HAP-1 (cell line): ENCODE results near the gene MYDGF.

Experiments
- DNase-seq, 2 experiments: peaks; one replicate each; pipeline ENCODE4 v3.0.0-alpha.2; 2016 to 2020; ENCODE audit warnings: low spot score in 2 of 2
- H3K27me3 ChIP-seq: fragments of 250-450 bp; sonication (Bioruptor Pico); 2 replicates; pipeline ENCODE4 v1.5.1; 2020; ENCODE audit warnings: low read depth, mild to moderate bottlenecking, moderate library complexity
- H3K36me3 ChIP-seq: fragments of 250-450 bp; sonication (Bioruptor Pico); replicated peaks from 2 replicates; pipeline ENCODE4 v1.5.1; 2020; ENCODE audit warnings: mild to moderate bottlenecking
- H3K4me1 ChIP-seq: fragments of 250-450 bp; sonication (Bioruptor Pico); 2 replicates; pipeline ENCODE4 v1.5.1; 2020; ENCODE audit warnings: mild to moderate bottlenecking
- H3K4me3 ChIP-seq: fragments of 250-450 bp; sonication (Bioruptor Pico); 2 replicates; pipeline ENCODE4 v1.5.1; 2020; ENCODE audit warnings: mild to moderate bottlenecking, moderate library complexity
- H3K9me3 ChIP-seq: fragments of 250-450 bp; sonication (Bioruptor Pico); 2 replicates; pipeline ENCODE4 v1.5.1; 2020; ENCODE audit warnings: mild to moderate bottlenecking, moderate library complexity
- in situ Hi-C: fragments of 300-500 bp; cut with MboI; formaldehyde crosslinking; loops from 3 replicates; pipeline ENCODE4 v1.14.3; 2020; ENCODE audit warnings: low sequenced_read_pairs, inconsistent platforms, mixed read lengths

Gene MYDGF

DNA sequence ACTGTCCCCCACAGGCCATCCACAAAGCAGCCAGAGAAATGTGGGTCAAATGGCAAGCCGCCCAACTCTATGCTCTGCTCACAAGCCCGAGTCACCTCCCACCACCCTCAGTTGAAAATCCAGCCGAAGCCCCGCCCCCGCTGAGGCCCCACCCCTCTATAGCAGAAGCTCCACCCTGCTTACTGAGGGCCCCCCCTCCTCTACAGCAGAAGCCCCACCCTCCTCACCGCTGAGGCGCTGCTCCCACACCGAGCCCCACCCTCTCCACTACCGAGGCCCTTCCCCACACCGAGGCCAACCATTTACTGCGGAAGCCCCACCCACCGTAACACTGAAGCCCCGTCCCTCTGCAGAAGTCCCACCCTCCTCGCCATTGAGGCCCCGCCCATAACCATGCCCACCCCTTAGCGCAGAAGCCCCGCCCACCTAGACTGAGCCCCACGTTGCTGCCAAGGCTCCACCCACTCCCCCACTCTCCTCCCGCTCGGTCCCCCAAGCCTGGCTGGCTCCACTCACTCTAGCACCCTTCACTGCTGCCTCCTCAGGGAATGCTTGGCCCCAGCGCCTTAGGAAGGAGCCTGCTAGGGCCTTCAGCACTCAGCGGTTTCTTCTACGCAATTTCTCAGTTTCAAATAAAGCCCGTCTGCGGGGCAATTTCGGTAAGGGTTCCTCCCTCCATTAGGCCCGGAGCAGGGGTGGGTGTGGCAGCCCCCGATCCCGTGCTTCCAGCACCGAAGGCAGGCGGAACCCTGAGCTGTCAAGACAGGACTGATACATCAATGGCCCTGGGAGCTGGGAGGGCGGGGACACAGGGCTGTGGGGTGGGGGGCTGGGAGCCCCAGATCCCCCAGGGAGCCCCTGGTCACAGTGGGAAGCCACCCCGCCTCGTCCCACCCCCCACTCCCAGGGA, 9.0 kb upstream of the MYDGF start:
- Histone ChIP-seq H3K4me3 (no peak overlapping the region), H3K4me1 (no peaks in the 10 kb centered on the region)
- DNase-seq, result peak; percentile 8 to 76

DNA sequence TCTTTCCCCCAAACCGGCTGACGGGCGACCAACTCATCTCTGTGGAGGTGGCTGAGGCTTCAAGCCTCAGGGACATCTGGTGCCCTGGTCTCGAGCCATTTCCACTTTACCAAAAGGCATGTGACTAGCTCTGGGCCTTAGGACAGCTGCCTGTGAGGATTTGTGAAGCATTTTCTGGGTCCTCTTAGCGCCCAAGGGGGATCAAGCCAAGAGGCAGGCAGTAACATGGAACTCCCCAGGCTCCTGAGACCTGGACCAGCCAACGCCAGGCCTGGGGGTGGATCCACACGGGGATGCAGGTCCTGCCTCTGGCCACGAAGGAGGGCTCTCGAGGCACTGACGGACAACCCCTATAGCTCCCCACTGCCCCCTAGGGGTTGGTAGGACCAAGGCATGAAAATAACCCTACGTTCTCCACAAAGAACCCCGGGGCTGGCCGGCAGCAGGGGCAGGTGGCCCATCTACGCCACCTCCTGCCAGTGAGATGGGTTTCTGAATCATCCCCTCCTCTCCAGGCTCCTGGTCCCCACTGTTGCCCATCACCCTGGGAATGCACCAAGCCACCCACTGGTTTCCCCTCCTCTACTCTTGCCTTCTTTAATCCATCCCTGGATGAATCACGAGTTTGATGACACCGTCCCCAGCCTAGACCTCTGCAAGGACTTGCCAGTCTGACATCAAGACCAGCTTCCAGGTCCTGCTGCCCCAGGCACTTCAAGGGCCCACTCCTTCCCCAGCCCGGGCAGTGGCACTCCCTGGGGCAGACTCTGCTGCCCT, 7.0 kb upstream of the MYDGF start:
- Histone ChIP-seq H3K36me3 (0 out of 2 replicates have a peak, but pooled peaks cover 4% of the 10 kb centered on the region), H3K4me1 (no peaks in the 10 kb centered on the region), H3K4me3 (no peak overlapping the region), H3K9me3 (no peaks in the 10 kb centered on the region), H3K27me3 (no peaks in the 10 kb centered on the region)
- DNase-seq, result peak; percentile 40 to 83
- in situ Hi-C loops, result no loop called here

More for the DNA sequence above, 9.0 kb upstream of the MYDGF start:
- Histone ChIP-seq H3K36me3 (0 out of 2 replicates have a peak, but pooled peaks cover 4% of the 10 kb centered on the region), H3K27me3 (no peaks in the 10 kb centered on the region), H3K9me3 (no peaks in the 10 kb centered on the region)
- in situ Hi-C loops, result no loop called here

DNA sequence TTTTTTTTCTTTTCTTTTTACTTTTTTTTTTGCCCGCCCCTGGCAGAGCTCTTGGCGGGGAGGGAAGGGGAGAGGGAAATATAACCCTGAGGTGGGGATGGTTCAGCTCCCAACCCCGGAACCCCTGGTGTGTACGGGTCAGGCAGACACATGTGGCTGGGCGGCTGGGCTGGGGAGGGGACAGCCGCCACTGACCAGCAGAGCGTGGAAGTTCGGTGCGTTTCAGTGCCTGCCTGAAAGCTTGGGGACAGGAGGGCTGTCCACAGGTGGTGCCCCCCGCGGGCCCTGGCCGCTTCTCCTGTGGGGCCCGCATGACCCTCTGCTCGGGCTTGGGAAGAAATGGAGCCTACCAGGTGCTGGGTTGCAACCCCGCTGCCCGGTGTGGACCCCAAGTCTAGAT, 5.2 kb upstream of the MYDGF start:
- no peaks in the 10 kb centered on the region for H3K27me3 ChIP-seq
- in situ Hi-C loops, result no loop called here
- no peak overlapping the region for H3K4me3 ChIP-seq
- DNase-seq, result no peak
- H3K9me3 ChIP-seq, result no peaks in the 10 kb centered on the region
- H3K36me3 ChIP-seq, result 0 out of 2 replicates have a peak, but pooled peaks cover 4% of the 10 kb centered on the region
- H3K4me1 ChIP-seq, result peaks cover 8% of the 10 kb centered on the region

DNA sequence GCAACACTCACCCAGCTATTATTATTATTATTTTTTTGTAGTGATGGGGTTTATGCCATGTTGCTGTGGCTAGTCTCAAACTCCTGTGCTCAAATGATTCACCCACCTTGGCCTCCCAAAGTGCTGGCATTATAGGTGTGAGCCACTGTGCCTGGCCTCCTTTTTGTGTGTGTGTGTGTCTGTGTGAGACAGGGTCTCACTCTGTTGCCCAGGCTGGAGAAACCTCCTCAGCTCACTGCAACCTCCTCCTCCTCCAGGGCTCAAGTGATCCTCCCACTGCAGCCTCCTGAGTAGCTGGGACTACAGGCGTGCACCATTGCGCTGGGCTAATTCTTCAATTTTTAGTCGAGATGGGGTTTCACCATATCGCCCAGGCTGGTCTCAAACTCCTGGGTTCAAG, 3.6 kb upstream of the MYDGF start:
- Histone ChIP-seq H3K4me3 (no peak overlapping the region), H3K4me1 (peaks cover 11% of the 10 kb centered on the region), H3K9me3 (no peaks in the 10 kb centered on the region), H3K27me3 (no peaks in the 10 kb centered on the region), H3K36me3 (0 out of 2 replicates have a peak, but pooled peaks cover 4% of the 10 kb centered on the region)
- no peak for DNase-seq
- in situ Hi-C loops, result no loop called here

DNA sequence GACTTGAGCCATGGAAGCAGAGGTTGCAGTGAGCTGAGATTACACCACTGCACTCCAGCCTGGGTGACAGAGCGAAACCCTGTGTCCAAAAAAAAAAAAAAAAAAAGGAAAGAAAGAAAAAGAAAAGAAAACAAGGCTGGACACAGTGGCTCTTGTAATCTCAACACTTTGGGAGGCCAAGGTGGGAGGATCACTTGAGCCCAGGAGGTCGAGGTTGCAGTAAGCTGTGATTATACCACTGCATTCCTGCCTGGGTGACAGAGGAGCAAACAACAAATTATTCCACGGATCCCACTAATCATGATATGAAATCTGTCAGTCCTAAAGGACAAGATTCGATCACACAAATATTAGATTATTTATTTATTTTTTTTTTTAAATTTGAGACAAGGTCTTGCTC, 3.1 kb upstream of the MYDGF start:
- H3K36me3 ChIP-seq, result peaks cover 6% of the 10 kb centered on the region
- H3K4me3 ChIP-seq, result no peak overlapping the region
- no peak for DNase-seq
- no peaks in the 10 kb centered on the region for H3K27me3 ChIP-seq
- H3K4me1 ChIP-seq, result peaks cover 11% of the 10 kb centered on the region
- no peaks in the 10 kb centered on the region for H3K9me3 ChIP-seq
- in situ Hi-C loops, result no loop called here

DNA sequence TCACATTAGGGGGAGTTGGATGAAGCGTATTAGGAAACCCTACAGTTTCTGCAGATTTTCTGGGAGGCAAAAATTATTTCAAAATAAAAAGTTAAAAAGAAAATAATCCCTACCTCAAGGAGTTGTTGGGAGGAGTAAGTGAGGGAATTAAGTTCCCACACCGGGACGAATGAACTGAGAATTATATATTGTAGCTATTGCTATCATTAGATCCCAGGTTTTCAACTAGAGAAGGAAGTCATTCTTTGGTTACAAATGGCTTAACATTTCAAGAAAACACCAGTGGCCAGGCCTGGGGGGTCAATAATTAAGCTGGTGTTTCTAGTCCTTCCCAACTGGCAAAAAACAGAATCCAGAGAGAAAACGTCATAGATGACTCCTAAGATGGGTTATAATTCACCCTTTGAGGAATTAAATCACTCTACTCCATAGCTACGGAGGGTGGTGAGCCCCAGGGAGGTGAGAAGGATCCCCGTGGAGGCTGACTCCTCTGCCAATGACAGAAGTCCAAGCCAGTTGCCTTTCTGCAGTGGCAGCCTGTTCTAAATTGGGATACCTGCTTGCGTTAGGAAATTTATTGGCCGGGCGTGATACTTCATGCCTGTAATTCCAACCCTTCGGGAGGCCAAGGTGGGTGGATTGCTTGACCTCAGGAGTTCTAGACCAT, 1.2 kb upstream of the MYDGF start:
- Histone ChIP-seq H3K4me1 (peaks cover 11% of the 10 kb centered on the region), H3K27me3 (no peaks in the 10 kb centered on the region), H3K4me3 (no peak overlapping the region), H3K9me3 (no peaks in the 10 kb centered on the region), H3K36me3 (peaks cover 18% of the 10 kb centered on the region)
- no peak for DNase-seq
- in situ Hi-C loops, result no loop called here

DNA sequence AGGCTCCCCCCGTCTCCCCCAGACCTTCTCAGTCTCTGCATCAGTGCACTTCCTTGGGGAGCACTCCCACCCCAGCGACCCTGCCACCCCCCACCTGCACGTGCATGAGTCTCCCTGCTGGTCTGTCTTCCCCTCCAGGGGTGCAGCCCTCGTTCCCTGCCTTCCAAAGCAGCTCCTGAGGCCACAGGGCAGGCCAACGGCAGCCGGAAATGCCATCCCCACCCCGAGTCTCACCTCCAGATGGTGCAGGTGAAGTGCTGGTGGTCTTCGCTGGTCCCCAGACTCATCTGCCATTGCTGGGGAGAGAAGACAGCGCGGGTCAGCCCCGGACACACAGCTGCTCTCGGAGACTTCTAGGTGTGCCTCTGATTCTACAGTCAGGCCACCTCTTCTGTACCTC, 5.5 kb downstream of the MYDGF start:
- peaks cover 47% of the 10 kb centered on the region for H3K36me3 ChIP-seq
- H3K4me3 ChIP-seq, result no peak overlapping the region
- H3K27me3 ChIP-seq, result no peaks in the 10 kb centered on the region
- in situ Hi-C loops, result no loop called here
- DNase-seq, result no peak
- H3K9me3 ChIP-seq, result no peaks in the 10 kb centered on the region
- H3K4me1 ChIP-seq, result peaks cover 3% of the 10 kb centered on the region; the same call in 1 of the 2 replicates

DNA sequence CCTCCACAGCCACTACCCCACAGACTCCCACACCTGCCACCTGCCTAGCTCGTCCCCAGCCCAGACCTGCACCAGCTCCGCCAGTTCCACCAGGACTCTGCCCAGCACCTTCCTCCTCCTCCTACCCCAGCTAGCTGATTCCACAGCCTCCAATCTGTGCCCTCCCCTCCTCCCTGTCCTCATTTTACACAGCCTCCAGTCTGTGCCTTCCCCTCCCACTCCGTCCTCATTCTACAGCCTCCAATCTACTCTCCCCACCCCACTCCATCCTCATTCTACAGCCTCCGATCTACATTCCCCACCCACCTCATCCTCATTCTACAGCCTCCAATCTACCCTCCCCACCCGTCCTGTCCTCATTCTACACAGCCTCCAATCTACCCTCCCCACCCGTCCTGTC, 7.3 kb downstream of the MYDGF start:
- H3K4me1 ChIP-seq, result no peaks in the 10 kb centered on the region
- H3K36me3 ChIP-seq, result peaks cover 51% of the 10 kb centered on the region
- H3K27me3 ChIP-seq, result no peaks in the 10 kb centered on the region
- in situ Hi-C loops, result no loop called here
- no peaks in the 10 kb centered on the region for H3K9me3 ChIP-seq
- no peak overlapping the region for H3K4me3 ChIP-seq
- DNase-seq, result no peak

DNA sequence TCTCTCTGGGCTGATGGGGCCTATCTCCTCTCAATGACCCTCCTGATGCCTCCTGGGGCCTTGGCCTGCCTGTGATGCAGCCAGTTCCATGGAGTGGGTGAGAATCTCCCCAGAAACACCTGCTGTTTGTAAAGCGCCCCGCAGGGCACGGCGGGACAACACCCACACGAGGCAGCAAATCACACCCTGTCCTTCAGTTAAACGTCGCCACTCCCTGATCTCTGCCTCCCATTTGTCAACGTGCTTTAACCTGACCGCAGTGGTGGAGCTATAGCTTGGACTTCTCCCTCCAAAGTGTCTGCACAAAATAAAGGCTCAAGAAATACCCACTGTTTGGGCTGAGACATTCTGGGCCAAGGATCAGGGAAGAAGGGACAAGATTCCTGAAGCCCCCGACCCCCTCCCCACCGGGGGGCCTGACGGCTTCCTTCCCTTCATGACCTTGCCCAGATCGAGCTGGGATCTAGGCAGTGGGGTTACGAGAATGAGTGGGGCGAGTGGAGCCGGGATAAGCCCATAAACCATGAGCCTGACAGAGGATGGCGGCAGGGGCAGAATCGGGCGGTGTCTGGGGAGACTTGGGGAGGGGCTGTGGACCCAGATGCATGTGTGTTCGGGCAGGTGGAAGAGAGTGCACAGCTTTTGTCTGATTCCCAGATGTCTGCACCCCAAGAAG, 8.0 kb downstream of the MYDGF start:
- H3K36me3 ChIP-seq, result peaks cover 49% of the 10 kb centered on the region

GRCh38 chr19:4660993-4661392, 9.1 kb downstream of the MYDGF start:
- peaks cover 52% of the 10 kb centered on the region for H3K36me3 ChIP-seq
- H3K4me3 ChIP-seq, result no peak overlapping the region
- H3K4me1 ChIP-seq, result no peaks in the 10 kb centered on the region
- DNase-seq, result no peak
- no peaks in the 10 kb centered on the region for H3K27me3 ChIP-seq
- in situ Hi-C loops, result no loop called here
- H3K9me3 ChIP-seq, result no peaks in the 10 kb centered on the region

More for the DNA sequence above, 8.0 kb downstream of the MYDGF start:
- no peaks in the 10 kb centered on the region for H3K27me3 ChIP-seq
- no peak for DNase-seq
- H3K9me3 ChIP-seq, result no peaks in the 10 kb centered on the region
- no peaks in the 10 kb centered on the region for H3K4me1 ChIP-seq
- H3K4me3 ChIP-seq, result no peak overlapping the region
- in situ Hi-C loops, result no loop called here

DNA sequence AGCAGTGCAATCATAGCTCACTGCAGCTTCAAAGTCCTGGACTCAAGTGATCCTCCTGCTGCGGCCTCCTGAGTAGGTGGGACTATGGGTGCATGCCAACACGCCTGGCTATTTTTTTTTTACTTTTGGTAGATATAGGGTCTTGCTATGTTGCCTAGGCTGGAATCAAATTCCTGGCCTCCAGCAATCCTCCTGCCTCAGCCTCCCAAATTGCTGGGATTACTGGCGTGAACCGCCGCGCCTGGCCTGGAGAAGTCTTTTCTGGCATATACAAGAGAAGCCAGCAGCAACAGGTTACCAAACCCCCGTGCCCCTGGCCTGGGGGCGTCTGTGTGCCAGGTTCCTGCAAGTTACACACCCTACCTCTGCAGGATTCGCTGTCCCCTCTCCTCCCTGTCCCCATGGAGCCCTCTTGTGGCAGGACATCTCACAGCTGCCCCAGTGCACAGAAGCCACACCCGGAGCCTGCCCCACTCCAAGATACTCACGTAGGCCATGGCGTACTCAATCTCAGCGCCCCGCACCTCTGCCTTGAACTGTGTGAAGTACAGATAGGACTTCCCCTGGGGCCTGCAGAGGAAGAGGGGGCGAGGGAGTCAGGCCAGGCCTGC, 9.9 kb downstream of the MYDGF start:
- Histone ChIP-seq H3K27me3 (no peaks in the 10 kb centered on the region), H3K4me1 (no peaks in the 10 kb centered on the region), H3K9me3 (no peaks in the 10 kb centered on the region), H3K36me3 (peaks cover 54% of the 10 kb centered on the region), H3K4me3 (no peak overlapping the region)
- DNase-seq, result peak; percentile 21 to 60
- in situ Hi-C loops, result no loop called here

DNA sequence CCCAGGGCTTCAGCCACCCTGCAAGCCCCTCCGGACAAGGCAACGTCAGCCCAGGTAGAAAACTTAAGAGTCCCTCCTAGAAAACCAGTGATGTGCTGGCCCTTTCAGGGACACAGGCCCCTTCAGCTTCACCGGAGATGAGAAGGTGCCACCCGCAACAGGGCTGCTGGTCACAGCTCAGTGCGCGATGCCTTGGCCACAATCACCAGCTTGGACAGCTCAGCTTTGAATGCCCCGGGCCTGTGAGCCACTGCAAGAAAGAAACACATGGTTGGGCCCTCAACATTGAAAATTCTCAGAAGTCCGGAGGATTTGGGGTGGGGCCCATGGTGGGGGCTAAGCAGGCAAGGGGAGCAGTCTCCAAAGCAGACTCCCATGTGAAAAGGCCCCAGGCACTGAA, 12.3 kb downstream of the MYDGF start:
- no peaks in the 10 kb centered on the region for H3K4me1 ChIP-seq
- H3K4me3 ChIP-seq, result no peak overlapping the region
- in situ Hi-C loops, result no loop called here
- H3K27me3 ChIP-seq, result no peaks in the 10 kb centered on the region
- H3K36me3 ChIP-seq, result peaks cover 53% of the 10 kb centered on the region
- no peak for DNase-seq
- no peaks in the 10 kb centered on the region for H3K9me3 ChIP-seq

- H3K4me1 ChIP-seq, result no peaks in the 10 kb centered on the region
- no peak for DNase-seq
- H3K4me3 ChIP-seq, result no peak overlapping the region
- in situ Hi-C loops, result no loop called here
- peaks cover 51% of the 10 kb centered on the region for H3K36me3 ChIP-seq
- no peaks in the 10 kb centered on the region for H3K27me3 ChIP-seq
- H3K9me3 ChIP-seq, result no peaks in the 10 kb centered on the region
Measured at GRCh38 chr19:4657262-4657661, 12.9 kb downstream of the MYDGF start.
